Stimulated activated CD8-positive, alpha-beta memory T cell treated with anti-CD3 and anti-CD28 coated beads, Interleukin-15, amount 100 ng/mL, for 1 hour (primary cell): ENCODE results near the gene SGCD.
"Not testable (repeated sequence)": the region's sequence is repeated elsewhere in the genome, so short reads cannot be mapped to it uniquely, and the experiment has no call there.

Source experiments
- DNase-seq: peaks from one replicate; pipeline ENCODE4 v3.0.0-alpha.2; 2020; ENCODE audit warnings: low read depth

SGCD gene

DNA sequence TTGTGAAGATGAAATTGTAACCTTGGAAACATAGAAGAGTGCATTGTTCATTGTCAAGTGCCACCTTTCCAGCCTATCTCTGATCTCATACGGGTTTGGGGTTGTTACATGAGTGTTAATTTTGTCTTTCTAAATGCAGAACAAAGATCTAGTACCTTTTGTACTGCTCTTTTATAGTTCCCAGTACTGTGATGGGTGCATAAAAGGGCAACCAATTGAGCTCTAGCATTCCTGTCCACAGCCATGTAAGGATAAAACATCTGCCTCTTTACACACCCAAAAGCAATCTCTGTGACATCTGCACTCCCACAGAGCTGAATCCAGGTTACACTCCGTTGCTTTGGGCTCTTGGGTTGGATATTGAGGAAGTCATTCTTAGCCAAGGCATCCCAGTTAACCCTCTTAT is 255.2 kb downstream of the SGCD start:
- no peak for DNase-seq

DNA sequence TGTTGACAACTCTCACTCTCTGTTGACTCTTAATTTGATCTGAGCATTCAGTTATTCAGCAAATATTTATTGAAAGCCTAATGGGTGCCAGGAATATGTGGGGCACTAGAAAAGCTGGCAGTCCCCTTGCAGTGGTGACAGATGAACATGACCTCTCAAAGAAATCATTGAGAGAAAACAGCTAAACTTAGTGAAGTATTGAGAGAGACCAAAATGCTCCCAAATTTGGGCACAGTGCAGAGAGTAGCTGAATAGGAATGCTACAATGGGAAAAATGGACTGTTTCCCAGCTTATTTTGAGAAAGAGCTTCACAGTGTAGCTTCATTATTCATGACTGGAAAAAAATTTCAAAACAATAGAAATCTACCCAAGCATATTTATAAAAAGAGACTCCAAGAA is 257.9 kb downstream of the SGCD start:
- no peak for DNase-seq

DNA sequence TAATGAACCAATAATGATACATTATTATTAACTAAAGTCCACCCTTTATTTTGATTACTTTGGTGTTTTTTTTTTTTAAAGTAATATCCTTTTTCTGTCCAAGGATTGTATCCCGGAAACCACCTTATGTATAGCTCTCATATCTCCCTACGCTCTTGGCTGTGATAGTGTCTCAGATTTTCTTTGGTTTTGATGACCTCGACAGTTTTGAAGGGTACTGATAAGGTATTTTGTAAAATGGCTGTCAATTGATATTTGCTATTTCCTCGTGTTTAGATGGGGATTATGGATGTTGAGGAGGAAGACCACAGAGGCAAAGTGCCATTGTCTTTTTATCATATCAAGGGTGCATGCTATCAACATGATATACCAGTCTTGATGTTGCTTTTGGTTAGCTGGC is 259.0 kb downstream of the SGCD start:
- no peak for DNase-seq

DNA sequence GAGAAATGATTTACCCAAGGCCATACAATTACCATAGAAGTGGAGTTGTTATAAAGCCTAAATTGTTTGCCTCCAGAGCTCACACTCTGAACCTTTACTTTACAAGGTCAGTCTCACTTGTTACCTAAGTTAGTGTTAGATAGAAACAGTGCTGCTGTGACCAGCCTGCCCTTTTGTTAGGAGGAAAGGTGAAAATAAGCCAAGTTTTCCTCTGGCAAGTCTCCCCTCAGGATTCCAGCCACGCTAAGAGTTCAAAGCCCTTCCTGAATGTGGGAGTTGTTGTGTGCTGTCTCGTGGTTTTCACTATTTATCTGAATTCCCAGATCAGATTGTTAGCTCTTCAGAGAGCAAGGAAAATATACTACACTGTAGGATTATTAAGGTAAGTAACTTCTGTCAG is 260.0 kb downstream of the SGCD start:
- DNase-seq, result no peak

DNA sequence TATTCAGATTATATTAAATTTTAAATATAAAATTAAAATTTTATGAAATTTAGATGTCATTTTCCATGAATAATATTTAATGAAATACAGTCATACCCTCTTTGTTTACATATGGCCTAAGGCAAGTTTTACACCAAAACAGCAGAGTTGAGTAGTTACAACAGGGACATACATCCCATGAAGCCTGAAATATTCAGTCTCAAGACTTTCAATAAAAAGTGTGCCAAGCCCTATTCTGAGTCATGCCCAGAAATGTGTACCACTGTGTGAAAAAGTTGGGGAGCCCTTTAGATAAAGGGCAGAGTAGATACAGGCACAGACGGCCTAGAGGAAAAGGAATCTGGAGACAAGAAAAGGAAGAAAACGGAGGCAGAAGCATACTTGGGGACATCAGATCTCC is 261.3 kb downstream of the SGCD start:
- no peak for DNase-seq

DNA sequence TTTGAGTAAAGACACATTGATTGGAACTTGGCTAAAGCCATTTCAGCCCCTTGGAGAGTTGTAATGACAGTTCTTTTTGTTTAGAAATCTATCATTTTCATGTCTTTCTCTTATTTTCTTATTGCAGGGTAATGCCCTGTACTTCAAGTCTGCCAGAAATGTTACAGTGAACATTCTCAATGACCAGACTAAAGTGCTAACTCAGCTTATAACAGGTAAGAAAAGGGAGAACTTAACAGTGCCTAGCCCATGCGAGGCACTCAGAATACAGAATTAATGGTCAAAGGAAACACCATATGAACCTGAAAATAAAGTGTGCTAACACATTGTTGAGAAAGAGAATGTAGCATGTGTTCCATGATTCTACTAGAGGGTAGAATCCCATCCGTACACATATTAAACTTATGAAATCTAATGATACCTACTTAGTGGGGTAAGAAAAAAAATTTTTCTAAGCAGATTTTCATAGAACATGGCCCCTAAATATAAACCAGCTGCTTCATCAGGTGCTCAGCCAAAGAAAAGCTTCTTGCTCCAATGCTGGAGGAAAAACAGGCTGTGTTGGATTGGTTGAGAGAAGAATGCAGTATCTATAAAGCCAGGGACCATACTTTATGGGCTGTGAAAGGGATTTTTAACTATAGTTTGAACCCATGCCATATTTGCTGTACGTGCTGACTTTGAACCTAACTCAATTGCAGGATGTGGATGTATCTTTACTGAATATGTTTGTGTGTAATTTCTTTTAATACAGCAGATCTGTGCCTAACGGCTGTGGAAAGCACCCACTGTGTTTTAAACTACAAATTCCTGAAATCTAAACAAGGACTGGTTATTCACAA is 262.4 kb downstream of the SGCD start:
- DNase-seq, result no peak

DNA sequence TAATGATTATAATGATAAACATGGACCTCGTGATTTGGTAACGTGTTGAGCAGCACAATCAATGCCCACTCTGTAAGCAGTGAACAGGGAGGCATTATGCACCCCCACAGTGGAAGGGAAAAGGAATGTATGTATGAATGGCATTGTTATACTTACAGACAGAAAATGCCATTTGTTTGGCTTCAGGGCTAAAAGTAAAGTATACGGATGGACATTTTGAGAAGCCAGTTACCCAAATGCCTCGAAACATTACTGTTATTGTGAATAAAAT is 262.9 kb downstream of the SGCD start:
- DNase-seq, result no peak

DNA sequence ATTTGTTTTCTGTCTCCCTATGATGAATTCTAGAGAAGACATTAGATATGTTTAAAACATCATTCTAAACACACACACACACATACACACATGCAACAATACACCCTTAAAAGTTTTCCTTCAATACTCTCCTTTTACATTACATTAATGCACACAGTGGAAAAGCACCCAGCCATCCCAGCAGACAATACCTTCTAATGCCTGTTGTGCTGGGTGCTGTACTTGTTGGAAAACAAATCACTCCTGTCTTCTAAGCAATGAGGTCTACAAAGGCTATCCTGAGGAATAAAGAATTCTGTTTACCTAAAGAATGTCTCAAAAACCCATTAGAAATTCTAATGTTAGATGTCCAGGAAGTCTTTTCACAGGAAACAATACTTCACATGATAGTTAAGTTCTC is 264.0 kb downstream of the SGCD start:
- DNase-seq, result no peak

DNA sequence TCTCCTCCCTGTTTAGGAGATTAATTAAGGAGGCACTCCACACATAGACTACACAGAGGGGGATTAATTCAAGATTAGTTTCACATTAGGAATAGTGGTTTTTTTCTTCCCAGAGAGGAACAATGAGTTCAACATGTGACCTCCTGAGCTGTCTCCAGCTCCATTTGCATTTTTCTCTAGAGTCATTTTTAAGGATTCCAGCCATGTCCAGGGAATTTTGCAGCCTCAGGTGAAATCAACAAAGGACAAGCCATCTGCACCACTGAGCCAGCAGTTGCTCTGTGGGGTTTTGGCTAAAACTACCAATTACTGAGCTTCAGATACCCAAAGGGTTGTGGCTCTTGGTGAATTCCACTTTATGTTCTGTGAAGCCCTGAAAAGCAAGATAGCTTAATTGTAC is 264.7 kb downstream of the SGCD start:
- no peak for DNase-seq

DNA sequence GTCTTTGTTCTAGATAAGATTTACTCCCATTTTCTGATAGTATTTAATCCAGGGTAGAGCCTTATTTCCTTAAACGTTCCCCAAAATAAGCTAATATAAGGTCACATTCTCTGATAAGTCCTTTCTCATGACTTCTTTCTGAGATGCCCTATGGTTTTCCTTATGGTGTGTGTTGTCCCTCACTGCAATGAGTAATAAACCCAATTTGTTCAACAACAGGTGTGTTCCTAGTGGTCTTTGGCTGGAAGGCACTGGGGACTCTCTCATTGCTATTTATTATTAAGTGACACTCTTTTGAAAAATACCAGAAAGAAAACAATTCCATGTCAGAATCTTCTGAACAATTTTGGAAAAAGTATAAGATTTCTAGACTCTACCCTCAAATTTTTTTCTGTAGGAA is 266.6 kb downstream of the SGCD start:
- no peak for DNase-seq

DNA sequence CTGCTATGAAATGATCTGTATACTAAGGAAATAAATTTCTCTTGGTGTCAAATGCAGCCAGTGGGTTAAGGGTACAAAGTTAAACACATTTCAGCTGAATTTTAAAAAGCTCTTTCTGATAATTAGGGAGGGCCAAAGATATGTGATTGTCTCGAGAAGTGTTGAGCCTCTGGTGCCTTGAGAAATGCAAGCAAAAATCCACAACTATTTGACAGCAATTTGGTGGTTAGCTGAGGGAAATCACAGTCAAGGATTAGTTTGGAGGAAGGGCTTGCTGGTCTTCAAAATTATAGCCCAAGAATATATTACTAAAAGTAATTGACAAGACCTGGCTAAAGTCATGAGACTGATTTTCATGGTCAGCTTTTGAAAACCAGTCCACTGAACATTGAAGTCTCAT is 267.4 kb downstream of the SGCD start:
- no peak for DNase-seq

DNA sequence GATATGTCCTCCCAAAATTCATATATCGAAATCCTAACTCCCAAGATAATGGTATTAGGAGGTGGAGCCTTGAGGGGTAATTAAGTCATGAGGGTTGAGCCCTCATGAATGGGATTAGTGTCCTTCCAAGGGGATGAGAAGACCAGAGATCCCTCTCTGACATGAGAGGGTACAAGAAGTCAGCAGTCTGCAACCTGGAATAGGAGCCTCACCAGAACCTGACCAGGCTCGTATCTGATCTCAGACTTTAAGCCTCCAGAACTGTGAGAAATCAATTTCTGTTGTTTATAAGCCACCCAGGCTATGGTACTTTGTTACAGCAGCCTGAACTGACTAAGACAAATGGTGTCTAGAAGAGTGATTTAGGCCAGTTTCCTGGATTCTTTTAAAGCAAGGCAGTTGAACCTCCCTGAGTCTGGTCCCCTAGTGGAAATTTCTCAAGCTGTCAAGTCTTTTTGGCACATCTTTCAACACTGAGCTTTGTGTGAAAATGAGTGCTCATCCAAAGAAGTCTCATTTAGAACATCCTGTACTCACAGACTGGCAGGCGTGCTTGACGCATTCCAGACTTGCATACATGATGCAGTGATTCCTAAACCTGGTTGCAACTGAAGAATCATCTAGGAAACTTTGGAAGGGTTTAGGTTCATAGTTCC is 268.3 kb downstream of the SGCD start:
- no peak for DNase-seq

DNA sequence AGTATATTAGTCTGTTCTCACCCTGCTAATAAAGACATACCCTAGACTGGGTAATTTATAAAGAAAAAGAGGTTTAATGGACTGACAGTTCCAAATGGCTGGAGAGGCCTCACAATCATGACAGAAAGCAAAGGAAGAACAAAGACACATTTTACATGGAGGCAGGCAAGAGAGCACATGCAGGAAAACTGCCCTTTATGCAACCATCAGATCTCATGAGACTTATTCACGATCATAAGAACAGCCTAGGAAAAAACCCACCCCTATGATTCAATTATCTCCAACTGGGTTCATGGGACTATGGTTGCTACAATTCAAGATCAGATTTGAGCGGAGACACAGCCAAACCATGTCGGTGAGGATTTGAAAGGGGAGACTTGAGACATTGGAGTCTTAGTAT is 270.3 kb downstream of the SGCD start:
- no peak for DNase-seq

DNA sequence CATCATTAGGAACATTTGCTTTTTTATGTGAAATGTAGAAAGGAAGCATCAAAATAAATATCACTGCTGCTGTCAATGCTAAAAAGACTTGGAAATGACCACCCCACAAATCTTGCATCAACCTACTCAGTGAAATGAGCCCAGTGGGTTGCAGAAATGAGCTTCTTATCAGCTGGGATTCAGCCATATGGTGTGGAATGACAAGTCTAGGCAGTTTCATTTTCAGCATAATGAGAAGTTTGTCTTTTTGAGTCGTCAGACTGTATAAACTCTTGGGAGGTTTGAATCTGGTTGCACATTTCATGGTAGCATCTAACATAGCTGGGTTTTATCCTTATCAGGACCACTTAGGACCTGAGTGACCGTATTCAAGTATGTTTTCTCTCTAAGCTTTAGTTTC is 272.0 kb downstream of the SGCD start:
- no peak for DNase-seq

DNA sequence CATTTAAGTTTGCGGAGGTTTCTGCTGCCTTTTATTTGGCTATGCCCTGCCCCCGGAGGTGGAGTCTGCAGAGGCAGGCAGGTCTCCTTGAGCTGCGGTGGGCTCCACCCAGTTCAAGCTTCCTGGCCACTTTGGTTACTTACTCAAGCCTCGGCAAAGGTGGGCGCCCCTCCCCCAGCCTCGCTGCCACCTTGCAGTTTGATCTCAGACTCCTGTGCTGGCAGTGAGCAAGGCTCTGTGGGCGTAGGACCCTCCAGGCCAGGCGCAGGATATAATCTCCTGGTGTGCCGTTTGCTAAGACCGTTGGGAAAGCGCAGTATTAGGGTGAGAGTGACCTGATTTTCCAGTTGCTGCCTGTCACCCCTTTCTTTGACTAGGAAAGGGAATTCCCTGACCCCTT is 283.6 kb downstream of the SGCD start:
- not testable (repeated sequence) for DNase-seq

DNA sequence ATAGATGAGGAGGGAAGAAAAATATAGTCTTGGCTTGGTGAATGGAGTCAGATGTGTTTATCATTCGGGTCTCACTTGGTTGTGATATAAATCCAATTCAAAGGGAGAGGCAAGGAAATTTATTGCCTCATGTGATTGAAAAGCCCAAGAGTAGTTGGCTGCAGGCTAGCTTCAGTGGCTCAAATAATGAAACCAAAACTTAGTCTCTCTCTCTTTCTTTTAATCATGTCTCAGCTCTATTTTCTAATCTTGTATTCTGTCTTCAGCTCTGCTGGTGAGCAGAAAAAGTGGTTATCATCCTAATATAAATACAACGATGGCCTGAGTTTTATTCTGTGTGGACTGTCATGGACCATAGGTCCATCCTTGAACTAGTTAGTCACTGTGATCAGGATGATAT is 288.9 kb downstream of the SGCD start:
- DNase-seq, result no peak

DNA sequence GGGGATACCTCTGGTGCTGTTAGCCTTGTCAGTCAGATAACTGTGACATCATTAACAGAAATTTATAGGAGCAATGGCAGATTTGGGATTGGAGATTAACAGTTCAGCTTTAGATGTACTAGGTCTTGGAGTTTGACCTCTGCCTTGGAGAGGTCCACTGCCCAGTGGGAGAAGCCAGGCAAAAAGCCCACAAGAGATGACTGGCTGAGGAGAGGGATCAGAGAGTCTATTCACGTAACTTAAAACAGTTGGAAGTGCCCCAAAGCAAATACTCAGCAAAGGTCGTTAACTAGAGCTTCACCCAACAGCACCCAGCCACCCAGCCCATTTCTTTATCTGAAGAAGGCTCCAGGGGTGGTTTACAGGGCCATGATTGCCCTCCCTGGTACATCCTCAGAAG is 290.5 kb downstream of the SGCD start:
- DNase-seq, result no peak

DNA sequence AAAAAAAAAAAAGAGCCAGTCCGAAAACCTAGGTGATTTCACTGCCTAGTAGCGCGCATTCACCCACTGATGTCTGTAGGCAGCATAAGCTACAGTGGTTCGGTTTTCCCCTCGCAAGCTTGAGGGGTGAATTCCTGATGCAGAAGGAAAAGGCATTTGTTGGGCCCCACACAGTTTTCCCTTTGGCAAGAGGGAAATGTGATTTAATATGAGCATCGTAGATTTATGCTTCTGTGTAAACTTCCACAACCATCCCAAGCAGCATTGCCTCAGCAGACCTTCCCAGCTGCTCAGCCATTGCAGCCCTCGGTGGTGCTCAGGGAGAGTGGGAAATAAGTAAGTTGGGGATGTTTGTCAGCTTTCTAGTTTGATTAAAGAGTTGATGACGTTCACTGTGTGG is 291.6 kb downstream of the SGCD start:
- no peak for DNase-seq

DNA sequence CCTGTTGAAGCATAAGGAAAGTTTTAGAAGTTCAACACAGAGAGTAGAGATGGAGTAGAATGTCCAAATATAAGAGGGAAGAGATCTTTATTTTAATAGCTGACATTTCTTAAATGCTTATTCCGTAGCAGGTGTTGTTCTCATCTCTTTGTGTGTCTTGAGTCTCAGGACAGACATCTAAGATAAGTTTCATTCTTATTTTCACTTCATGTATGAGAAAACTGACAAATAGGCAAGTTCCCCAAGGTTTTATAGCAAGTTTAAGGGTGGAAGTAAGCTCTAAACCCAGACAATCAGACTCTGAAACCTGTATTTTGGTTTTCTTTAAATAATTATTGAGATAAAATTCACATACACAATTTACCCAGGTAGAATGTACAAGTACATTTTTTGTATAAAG is 294.8 kb downstream of the SGCD start:
- no peak for DNase-seq

DNA sequence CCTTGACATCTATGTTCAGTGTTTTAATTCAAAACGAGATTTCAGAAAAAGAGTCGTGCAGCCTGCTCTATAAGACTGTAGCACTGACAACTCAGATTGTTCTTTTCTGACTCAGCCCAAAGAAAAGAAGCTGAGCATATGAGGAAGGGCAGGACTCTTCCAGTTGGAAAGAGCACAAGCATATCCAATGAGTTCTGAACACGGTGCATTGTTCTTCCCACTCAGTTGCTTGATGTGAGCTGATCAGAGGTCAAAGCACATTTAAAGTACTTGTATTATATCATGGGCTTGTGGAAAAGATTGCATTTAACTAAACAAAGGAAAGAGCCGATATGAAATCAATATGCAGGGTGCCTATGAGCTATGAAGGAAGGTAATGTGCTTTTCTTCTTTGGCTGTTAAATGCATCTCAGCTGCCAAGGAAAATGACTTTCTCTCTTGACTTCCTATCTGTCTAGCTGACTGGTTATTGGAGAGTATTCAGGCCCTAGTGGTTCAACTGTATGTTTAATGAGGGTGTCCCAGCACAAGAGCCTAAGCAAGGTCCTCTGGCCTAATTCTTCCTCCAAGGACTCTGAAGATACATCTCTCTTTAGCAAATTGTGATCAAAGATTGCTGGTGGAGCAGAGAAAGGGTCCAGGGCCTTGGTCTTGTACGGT is 296.5 kb downstream of the SGCD start:
- DNase-seq, result no peak

DNA sequence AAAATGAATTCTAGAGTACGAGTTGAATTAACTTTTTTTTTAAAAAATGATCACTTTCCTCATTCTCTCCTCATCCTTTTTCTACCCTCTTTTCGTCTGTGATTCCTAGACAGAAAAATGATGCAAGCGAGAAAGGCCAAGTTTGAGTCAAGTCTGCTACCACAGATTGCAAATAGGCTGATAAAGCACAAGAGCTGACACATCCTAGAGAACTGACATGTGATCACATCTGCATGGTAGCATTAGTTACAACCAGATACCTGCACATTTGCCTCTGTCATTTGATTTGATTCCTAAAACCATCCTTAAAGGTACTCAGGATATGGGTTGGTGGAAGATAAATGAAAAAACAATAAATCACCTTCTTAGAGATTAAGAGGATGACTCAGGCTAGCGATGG is 297.7 kb downstream of the SGCD start:
- DNase-seq, result no peak

DNA sequence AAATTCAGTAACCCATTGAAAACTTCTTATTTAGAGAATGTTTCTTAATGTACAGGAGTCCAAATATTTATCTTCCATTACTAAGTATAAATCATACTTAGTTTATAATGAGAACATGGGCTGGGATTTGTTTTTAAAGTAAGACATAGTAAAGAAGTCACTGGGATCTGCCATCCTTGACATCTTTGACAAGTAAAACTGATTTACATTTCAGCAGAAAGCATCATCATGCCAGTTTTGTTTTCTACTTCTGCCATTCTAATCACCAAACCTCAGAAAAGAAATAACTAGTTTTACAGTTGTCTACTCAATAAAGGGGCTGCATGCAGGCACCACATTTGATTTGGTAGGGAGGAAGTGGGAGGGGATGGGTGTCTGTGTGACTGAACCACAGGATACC is 301.5 kb downstream of the SGCD start:
- no peak for DNase-seq

DNA sequence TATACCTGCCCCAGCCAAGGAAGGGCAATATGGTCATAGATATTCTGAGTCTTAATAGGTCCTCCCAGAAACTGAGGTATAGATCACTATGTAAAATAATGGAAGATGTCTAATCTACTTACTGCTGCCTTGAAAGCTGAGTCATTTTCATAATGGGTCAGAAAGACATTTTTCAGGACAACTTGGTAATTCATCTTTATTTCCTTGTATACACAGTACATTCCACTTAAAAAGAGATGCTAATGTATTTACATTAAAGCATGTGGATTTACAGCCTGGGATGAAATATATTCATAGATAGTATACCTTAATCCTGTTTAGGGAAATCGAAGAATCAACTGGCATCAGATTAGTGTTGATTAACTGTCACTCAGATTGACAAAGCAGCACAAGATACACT is 304.0 kb downstream of the SGCD start:
- no peak for DNase-seq

DNA sequence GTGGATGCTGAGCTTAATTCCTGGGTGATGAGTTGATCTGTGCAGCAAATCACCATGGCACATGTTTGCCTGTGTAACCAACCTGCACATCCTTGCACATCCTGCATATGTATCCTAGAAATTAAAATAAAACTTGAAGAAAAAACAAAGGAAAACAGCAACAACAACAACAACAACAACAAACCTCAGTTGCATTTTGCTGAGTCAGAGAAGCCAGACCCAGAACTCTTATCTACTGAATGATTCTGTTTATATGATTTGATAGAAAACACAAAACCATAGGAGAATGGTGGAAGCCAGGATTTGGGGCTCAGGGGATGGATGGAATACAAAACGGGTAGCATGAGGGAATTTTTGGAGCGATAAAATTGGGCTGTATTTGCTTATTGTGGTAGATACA is 307.3 kb downstream of the SGCD start:
- no peak for DNase-seq
